Activated CD4-positive, alpha-beta T cell treated with anti-CD3 and anti-CD28 coated beads, Interleukin-2, amount 50 U/mL, for 16 hours (primary cell): Measurements from ENCODE around the gene NAALADL1.
"Not testable (repeated sequence)": the region's sequence is repeated elsewhere in the genome, so short reads cannot be mapped to it uniquely, and the experiment has no call there.

ENCODE experiments used
- DNase-seq: peaks from one replicate; pipeline ENCODE4 v3.0.0-alpha.2; 2020

The NAALADL1 gene

GRCh38 chr11:65008016-65008415 is 50.3 kb downstream of the NAALADL1 start:
- no peak for DNase-seq

- DNase-seq: not testable (repeated sequence)
Observed at GRCh38 chr11:65003968-65004367, 54.4 kb downstream of the NAALADL1 start.

GRCh38 chr11:65003282-65003681 is 55.1 kb downstream of the NAALADL1 start:
- DNase-seq: no peak

- DNase-seq: no peak
Observed at GRCh38 chr11:65002706-65003105, 55.6 kb downstream of the NAALADL1 start.

GRCh38 chr11:64999478-64999877 is 58.9 kb downstream of the NAALADL1 start:
- DNase-seq: no peak

- peak; percentile 39 for DNase-seq
Observed at GRCh38 chr11:64998690-64999431, 59.5 kb downstream of the NAALADL1 start.

- DNase-seq: peak; percentile 42
Observed at GRCh38 chr11:64998141-64998540, 60.2 kb downstream of the NAALADL1 start.

- no peak for DNase-seq
Observed at GRCh38 chr11:64996710-64997380, 61.5 kb downstream of the NAALADL1 start, which contains the start of gene BATF2. Gene BATF2 (minus strand): TSS chr11:64996971. CDS start chr11:64996914, 57 bp downstream.

- no peak for DNase-seq
Observed at GRCh38 chr11:64996327-64996709, 62.0 kb downstream of the NAALADL1 start.
